Panc1 (cell line): ENCODE measurements around the gene ABCB6. TPM values are rescaled to one million over a fixed set of nuclear protein-coding genes. Genes with fewer than 3 reads are reported as not detected.

Experiments
- ATAC-seq: fragments of 200-7000 bp; cut with Tn5 transposase; 2 replicates; pipeline ENCODE4 v1.9.1; 2020; ENCODE audit warnings: mild to moderate bottlenecking, moderate library complexity
- BruUV-seq: library from RNA; stranded (reverse); fragments of 400-500 nt; replicated peaks from 2 replicates; lab custom pipeline; 2021; lab: Mats Ljungman, UMichigan
- CTCF ChIA-PET: fragments of 300-600 bp; sonication (Branson Sonifier 250); formaldehyde crosslinking; loops from one replicate; lab custom pipeline; 2022; ENCODE audit warnings: antibody characterized with exemption; lab: Charles Lee
- POLR2A ChIA-PET: fragments of 300-600 bp; sonication (Branson Sonifier 250); formaldehyde crosslinking; loops from one replicate; lab custom pipeline; 2022; ENCODE audit warnings: antibody characterized with exemption; lab: Charles Lee
- DNase-seq: peaks from one replicate; pipeline ENCODE4 v3.0.0-alpha.2; 2010; ENCODE audit warnings: low read depth, low spot score
- H3K27ac ChIP-seq: 2 replicates; pipeline ENCODE4 v1.5.1; 2011; ENCODE audit warnings: mild to moderate bottlenecking, low read length, inconsistent platforms
- H3K27me3 ChIP-seq: fragments of 200-500 bp; sonication (Bioruptor generic); 2 replicates; pipeline ENCODE4 v1.6.0; 2014; ENCODE audit warnings: low read length, inconsistent platforms; ENCODE audit not compliant: control insufficient read depth, insufficient read depth
- H3K36me3 ChIP-seq: fragments of 200-500 bp; sonication (Bioruptor generic); 2 replicates; pipeline ENCODE4 v1.5.1; 2014; ENCODE audit warnings: inconsistent platforms, mild to moderate bottlenecking, low read length, moderate library complexity; ENCODE audit not compliant: control insufficient read depth, insufficient read depth
- H3K4me1 ChIP-seq: 2 replicates; pipeline ENCODE4 v1.5.1; 2011; ENCODE audit warnings: inconsistent platforms, mild to moderate bottlenecking, low read length, moderate library complexity; ENCODE audit not compliant: control insufficient read depth, insufficient read depth
- H3K4me3 ChIP-seq, 2 experiments: 2 replicates each; pipeline ENCODE4 v1.5.1; 2011 to 2012; ENCODE audit warnings: low read depth in 2 of 2, low read length in 2 of 2, mild to moderate bottlenecking in 2 of 2, inconsistent platforms in 1 of 2, moderate library complexity in 1 of 2
- H3K9me3 ChIP-seq: fragments of 200-500 bp; sonication (Bioruptor generic); 2 replicates; pipeline ENCODE4 v1.5.1; 2014; ENCODE audit warnings: low read depth, mild to moderate bottlenecking, inconsistent platforms, low read length, moderate library complexity; ENCODE audit not compliant: control insufficient read depth, insufficient read depth
- POLR2AphosphoS5 ChIP-seq: IDR thresholded peaks from 2 replicates; pipeline ENCODE4 v1.6.1; 2012; ENCODE audit warnings: mild to moderate bottlenecking, low read depth, low read length, moderate library complexity
- SIN3A ChIP-seq: IDR thresholded peaks from 2 replicates; pipeline ENCODE4 v1.6.1; 2012; ENCODE audit warnings: low read depth, mild to moderate bottlenecking, low read length, moderate library complexity, borderline replicate concordance; ENCODE audit not compliant: insufficient read depth
- TCF7L2 ChIP-seq: IDR thresholded peaks from 2 replicates; pipeline ENCODE4 v1.6.1; 2011; ENCODE audit warnings: mild to moderate bottlenecking, low read depth, low read length, inconsistent platforms
- in situ Hi-C: cut with HindIII; loops from 2 replicates; pipeline ENCODE4 v1.10.0; 2016; ENCODE audit warnings: low sequenced_read_pairs, low pct_unique_long_range_greater_than_20kb
- intact Hi-C: fragments of 100-400 bp; cut with micrococcal nuclease; formaldehyde crosslinking; loops from one replicate; pipeline ENCODE4 v1.10.0; 2022; ENCODE audit not compliant: unreplicated experiment
- total RNA-seq: library from RNA; stranded (reverse); gene quantifications from one replicate; pipeline ENCODE4 v1.2.1, GENCODE V29; 2021; ENCODE audit not compliant: unreplicated experiment
- TF ChIP-seq, protein P1 (sequence below), 2 experiments: IDR thresholded peaks; 2 replicates each; pipeline ENCODE4 v1.6.1; 2011 to 2012; ENCODE audit warnings: low read depth in 2 of 2, control low read depth in 1 of 2, low read length in 1 of 2, mild to moderate bottlenecking in 1 of 2, moderate library complexity in 1 of 2; ENCODE audit not compliant: insufficient read depth in 1 of 2
- TF ChIP-seq, protein P2 (sequence below): fragments of 450-650 bp; IDR thresholded peaks from 2 replicates; pipeline ENCODE4 v1.5.1; 2017; ENCODE audit warnings: mild to moderate bottlenecking

The ABCB6 gene
- total RNA-seq, 1 experiment from 2014 or later, result 19.0 TPM

DNA sequence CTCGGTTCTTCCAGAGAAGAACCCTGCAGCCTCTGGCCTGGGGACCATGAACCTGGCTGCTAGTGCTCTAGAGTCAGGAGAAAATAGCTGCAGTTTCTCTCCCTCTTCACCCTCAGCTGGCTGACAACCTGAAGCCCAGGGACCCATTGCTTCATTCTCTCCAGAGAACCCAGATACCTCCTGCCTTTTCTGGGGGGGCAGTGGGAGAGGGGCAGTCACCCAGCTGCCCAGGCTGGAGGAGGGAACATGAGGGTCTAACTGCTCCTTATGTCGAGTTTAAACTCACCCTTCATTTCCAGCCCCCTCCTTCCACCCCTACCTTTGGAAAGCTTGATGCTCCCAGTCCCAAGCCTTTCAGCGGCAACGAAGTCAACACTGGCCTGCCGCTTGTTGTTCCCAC, 19.8 kb downstream of the ABCB6 start:
- no peak overlapping the region for H3K27ac ChIP-seq
- no peaks in the 10 kb centered on the region for H3K9me3 ChIP-seq
- intact Hi-C loops, result no loop called here
- no TSS peak for BruUV-seq
- DNase-seq (no peak), ATAC-seq (no peak)
- no peaks in the 10 kb centered on the region for H3K27me3 ChIP-seq
- ChIA-PET CTCF (no interaction called here), POLR2A (interaction anchor here (0.6 kb wide), 1 partner anchor 189 kb away, joined by 13 read pairs; the partner anchor contains the start of gene DNPEP)
- no peaks in the 10 kb centered on the region for H3K36me3 ChIP-seq
- TF ChIP-seq SIN3A (no peak), POLR2AphosphoS5 (no peak), TCF7L2 (no peak)
- TF ChIP-seq, protein P1, sequence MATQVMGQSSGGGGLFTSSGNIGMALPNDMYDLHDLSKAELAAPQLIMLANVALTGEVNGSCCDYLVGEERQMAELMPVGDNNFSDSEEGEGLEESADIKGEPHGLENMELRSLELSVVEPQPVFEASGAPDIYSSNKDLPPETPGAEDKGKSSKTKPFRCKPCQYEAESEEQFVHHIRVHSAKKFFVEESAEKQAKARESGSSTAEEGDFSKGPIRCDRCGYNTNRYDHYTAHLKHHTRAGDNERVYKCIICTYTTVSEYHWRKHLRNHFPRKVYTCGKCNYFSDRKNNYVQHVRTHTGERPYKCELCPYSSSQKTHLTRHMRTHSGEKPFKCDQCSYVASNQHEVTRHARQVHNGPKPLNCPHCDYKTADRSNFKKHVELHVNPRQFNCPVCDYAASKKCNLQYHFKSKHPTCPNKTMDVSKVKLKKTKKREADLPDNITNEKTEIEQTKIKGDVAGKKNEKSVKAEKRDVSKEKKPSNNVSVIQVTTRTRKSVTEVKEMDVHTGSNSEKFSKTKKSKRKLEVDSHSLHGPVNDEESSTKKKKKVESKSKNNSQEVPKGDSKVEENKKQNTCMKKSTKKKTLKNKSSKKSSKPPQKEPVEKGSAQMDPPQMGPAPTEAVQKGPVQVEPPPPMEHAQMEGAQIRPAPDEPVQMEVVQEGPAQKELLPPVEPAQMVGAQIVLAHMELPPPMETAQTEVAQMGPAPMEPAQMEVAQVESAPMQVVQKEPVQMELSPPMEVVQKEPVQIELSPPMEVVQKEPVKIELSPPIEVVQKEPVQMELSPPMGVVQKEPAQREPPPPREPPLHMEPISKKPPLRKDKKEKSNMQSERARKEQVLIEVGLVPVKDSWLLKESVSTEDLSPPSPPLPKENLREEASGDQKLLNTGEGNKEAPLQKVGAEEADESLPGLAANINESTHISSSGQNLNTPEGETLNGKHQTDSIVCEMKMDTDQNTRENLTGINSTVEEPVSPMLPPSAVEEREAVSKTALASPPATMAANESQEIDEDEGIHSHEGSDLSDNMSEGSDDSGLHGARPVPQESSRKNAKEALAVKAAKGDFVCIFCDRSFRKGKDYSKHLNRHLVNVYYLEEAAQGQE (IDR thresholded peaks at IDR 0.05; ENCODE audit: insufficient read depth in 1 of 2, low read depth in 2 of 2, low read length in 1 of 2), result no peak
- TF ChIP-seq, protein P2, sequence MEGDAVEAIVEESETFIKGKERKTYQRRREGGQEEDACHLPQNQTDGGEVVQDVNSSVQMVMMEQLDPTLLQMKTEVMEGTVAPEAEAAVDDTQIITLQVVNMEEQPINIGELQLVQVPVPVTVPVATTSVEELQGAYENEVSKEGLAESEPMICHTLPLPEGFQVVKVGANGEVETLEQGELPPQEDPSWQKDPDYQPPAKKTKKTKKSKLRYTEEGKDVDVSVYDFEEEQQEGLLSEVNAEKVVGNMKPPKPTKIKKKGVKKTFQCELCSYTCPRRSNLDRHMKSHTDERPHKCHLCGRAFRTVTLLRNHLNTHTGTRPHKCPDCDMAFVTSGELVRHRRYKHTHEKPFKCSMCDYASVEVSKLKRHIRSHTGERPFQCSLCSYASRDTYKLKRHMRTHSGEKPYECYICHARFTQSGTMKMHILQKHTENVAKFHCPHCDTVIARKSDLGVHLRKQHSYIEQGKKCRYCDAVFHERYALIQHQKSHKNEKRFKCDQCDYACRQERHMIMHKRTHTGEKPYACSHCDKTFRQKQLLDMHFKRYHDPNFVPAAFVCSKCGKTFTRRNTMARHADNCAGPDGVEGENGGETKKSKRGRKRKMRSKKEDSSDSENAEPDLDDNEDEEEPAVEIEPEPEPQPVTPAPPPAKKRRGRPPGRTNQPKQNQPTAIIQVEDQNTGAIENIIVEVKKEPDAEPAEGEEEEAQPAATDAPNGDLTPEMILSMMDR, result no peak
- in situ Hi-C loops, result no loop called here
- no peak overlapping the region for H3K4me3 ChIP-seq
- H3K4me1 ChIP-seq, result no peaks in the 10 kb centered on the region

DNA sequence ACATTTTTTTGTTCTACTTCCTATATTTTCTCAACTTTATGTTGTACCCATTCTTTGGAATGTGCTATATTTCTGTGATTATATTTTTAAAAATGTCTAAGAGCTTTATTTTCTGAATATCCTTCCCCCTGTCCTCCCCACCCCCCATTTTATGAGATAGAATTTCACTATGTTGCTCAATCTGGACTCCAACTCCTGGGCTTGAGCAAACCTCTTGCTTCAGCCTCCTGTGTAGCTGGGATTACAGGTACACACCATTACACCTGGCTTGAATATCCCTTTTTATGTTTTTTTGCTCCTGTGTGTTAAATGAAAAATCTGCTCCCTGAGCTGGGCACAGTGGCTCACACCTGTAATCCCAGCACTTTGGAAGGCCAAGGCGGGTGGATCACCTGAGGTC, 21.4 kb downstream of the ABCB6 start:
- H3K27ac ChIP-seq, result no peak overlapping the region
- no peak for ATAC-seq
- no peak overlapping the region for H3K4me3 ChIP-seq
- no peaks in the 10 kb centered on the region for H3K27me3 ChIP-seq
- no peaks in the 10 kb centered on the region for H3K4me1 ChIP-seq
- POLR2A ChIA-PET, result no interaction called here
- no peaks in the 10 kb centered on the region for H3K9me3 ChIP-seq
- intact Hi-C loops (no loop called here), in situ Hi-C loops (no loop called here)
- no TSS peak for BruUV-seq
- CTCF ChIA-PET, result interaction anchor here (0.7 kb wide), 1 partner anchor 28 kb away, joined by 9 read pairs; the partner anchor contains the start of gene SLC23A3
- no peak for TF ChIP-seq SIN3A
- TF ChIP-seq POLR2AphosphoS5, result no peak
- TF ChIP-seq, protein P1 (IDR thresholded peaks at IDR 0.05; ENCODE audit: insufficient read depth in 1 of 2, low read depth in 2 of 2, low read length in 1 of 2), result no peak
- TF ChIP-seq TCF7L2, result no peak
- TF ChIP-seq, protein P2, result no peak
- H3K36me3 ChIP-seq, result no peaks in the 10 kb centered on the region
- DNase-seq, result no peak
